ENCODE data around the gene MGST2. TPM values are rescaled to one million over a fixed set of nuclear protein-coding genes. Genes with fewer than 3 reads are reported as not detected.
A peak's percentile ranks its signal among the peaks of the same experiment; 100 is the strongest.

The MGST2 gene
- polyA plus RNA-seq, 10 donors = 41.9 to 55.5 (median 48.9) TPM

GRCh38 chr4:139668658-139669201 is 3.1 kb downstream of the MGST2 start:
- DNase-seq = no peak

- DNase-seq = no peak
Observed at GRCh38 chr4:139669335-139669734, 3.7 kb downstream of the MGST2 start.

DNA sequence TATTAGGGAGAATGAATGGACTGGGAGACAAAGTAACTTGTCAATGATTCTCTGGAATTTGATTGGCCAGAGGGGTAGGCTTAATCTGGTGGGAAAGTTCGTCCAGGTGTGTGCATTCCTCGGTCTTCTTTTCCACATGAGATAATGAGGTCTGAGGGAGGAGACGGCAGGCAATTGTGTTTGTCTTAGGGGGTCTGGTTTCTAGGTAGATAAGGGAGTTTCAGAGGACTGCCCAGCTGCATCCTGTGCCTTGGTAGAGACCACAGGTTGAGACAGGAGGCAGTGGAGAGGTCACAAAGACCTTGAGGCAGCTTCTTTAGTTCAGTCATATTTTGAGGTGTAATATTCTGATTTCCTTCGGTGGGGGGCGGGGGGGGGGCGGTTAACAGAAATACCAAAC is 4.3 kb downstream of the MGST2 start:
- DNase-seq = no peak

GRCh38 chr4:139670775-139671174 is 5.2 kb downstream of the MGST2 start:
- no peak for DNase-seq

- DNase-seq = no peak
Observed at GRCh38 chr4:139672215-139672614, 6.6 kb downstream of the MGST2 start.

DNA sequence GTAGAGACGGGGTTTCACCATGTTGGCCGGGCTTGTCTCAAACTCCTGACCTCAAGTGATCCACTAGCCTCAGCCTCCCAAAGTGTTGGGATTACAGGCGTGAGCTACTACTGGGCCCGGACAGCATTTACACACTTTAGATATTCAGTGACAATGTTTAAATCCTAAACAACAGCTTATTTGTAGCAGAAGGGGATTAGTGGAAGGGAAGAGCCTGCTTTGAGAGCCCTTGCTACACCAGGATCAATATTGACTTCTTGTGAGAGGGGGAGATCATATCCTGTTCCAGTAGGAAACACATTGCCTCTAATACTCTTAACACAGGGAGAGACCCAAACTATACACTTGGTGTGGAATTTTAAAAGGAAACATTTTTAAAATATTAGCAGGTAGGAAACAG is 7.1 kb downstream of the MGST2 start:
- no peak for DNase-seq

DNA sequence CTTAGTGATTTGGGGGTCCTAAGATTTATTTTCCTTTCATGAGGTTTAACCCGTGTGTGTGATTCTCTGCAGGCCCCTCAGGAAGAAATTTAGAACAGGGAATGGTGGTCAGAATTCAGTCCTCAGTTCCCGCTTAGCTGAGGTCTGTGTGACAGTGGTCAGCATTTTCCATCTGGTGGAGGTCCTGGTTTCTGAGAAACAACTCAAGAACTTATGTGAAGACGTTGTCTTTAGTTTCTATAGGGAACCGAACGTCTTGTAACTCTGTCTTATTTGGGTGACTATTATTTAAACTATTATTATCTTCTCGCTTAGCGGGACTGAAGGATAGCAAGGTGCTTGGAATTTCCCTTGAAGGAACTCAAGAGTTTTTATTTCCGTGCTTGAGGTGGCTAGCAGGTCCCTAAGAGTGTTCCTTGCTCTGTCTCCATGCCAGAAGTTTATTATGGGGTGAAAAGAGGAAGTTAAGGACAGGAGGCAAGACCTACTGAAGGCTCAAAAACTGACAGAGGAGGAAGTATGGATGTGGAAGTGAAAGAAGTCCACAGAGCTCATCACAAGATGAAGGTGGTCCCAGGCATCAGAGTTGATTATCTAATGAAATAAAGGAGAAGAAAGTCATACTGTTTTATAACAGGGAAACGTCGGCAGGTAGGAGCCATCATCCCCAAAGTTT is 9.4 kb downstream of the MGST2 start:
- peak in 1 of 3 donors; percentile 40 for DNase-seq

GRCh38 chr4:139675651-139676050 is 10.0 kb downstream of the MGST2 start:
- DNase-seq = no peak

DNA sequence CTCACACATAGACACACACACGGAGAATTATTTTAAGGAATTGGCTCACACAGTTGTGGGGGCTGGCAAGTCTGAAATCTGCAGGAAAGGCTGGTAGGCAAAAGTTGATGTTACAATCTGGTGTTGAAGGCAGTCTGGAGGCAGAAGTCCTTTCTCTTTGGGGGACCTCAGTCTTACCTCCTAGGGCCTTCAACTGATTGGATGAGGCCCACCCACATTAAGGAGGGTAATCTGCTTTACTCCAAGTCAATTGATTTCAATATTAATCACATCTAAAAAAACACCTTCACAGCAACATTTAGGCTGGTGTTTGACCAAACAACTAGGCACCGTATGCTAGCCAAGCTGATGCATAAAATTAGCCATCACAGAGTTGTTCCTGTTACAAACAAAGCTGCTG is 10.7 kb downstream of the MGST2 start:
- DNase-seq = no peak

DNA sequence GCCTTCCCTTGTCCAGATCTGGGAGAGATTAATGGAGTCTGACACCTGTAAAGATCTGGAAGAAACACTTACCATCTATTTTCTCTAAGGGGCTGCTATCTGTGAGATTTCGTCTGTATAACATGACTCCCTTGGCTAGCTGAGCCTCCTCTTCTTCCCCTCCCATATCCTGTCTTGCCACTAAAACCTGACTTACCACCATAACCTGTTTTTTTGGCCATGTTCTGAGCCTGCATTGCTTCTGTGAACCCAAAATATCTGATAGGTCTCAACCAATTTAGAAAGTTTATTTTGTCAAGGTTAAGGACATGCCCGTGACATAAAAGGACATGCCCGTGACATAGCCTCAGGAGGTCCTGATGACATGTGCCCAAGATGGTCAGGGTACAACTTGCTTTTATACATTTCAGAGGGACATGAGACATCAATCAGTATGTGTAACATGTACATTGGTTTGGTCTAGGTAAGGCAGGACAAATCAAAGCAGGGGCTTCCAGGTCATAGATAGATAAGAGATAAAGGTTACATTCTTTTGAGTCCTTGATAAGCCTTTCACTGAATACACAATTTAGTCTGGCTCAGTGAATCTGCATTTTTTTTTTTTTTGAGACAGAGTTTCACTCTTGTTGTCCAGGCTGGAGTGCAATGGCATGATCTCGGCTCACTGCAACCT is 11.4 kb downstream of the MGST2 start:
- DNase-seq = no peak

- no peak for DNase-seq
Observed at GRCh38 chr4:139682309-139682708, 16.7 kb downstream of the MGST2 start.

GRCh38 chr4:139682741-139683151 is 17.1 kb downstream of the MGST2 start:
- DNase-seq = no peak

GRCh38 chr4:139684351-139684750 is 18.7 kb downstream of the MGST2 start:
- no peak for DNase-seq

DNA sequence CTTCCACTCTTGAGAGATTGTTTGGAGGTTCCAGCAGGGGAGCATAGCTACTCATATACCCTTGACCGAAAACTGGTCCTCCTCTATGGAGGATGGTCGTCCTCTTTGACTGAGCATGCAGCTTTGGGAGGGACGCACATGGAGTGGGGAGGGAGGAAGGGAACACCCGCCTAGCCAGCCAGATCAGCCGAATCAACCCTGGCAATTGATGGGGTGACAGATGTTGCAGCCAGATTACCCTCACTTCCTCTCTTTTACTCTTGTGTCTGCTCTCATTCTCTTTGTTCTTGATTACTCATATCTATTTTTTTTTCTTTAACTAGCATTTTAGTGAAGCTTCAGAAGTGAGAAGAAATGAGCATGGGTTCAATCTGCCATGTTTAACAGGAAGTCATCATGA is 19.6 kb downstream of the MGST2 start:
- DNase-seq = no peak

DNA sequence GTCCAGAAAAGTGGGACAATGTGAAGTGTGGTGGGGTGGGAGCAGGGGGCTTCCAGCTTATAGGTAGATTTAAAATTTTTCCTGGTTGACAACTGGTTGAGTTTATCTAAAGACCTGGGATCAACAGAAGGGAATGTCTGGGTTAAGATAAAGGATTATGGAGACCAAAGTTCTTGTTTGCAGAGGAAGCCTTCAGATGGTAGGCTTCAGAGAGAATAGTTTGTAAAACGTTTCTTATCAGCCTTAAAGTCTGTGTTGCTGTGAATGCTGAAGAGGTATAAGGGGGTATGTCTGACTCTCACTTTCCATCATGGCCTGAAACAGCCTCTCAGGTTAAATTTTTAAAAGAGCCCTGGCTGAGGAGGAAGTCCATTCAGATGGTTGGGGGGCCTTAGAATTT is 20.5 kb downstream of the MGST2 start:
- no peak for DNase-seq

DNA sequence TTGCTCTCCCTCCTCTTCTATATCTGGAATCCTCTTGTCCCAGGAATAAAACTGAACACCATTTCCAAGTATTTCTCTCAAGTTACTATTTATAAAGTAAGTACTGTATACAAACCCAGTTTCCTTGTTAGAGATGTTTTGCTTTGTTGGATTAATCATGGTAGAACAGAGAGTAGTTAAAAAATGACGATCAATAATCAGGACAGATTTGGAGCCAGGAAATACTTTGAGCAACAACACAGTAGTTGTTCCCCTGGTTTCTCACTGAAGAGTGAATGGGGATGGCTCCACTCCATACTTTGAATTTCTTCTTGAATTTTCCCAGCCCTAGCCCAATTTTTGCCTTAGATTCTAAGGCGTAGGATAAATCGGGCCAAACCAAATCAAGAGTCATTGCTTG is 21.4 kb downstream of the MGST2 start:
- DNase-seq = no peak

DNA sequence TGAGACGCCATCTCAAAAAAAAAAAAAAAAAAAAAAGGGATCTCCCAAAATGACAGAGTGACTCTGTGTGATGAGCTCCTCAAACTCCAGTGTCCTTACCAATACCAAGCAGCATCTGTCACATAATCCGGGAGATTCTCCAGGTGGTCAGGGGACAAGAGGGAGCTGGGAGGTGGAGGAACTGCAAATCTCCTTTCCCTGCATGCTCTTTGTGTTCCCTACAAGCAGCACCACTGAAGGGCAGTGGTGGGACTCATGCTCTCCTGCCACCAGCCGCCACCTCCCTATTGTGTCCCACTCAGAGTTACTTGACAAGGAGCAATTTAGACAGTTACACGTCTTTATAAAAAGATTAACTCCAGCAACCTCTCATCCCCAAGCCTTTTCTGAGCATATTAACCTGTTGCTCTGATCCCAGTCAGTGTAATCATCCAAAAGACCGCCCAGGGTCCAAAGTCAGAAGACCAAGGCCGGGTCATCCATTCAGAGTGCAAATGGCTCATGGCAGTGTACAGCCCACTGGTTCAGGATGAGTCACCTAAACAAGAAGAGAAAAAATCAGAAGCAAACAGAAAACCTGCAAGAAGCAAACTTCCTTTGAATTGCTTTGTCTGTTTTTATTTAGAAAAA is 23.6 kb downstream of the MGST2 start:
- DNase-seq = no peak

- no peak for DNase-seq
Observed at GRCh38 chr4:139690419-139690818, 24.8 kb downstream of the MGST2 start.

DNA sequence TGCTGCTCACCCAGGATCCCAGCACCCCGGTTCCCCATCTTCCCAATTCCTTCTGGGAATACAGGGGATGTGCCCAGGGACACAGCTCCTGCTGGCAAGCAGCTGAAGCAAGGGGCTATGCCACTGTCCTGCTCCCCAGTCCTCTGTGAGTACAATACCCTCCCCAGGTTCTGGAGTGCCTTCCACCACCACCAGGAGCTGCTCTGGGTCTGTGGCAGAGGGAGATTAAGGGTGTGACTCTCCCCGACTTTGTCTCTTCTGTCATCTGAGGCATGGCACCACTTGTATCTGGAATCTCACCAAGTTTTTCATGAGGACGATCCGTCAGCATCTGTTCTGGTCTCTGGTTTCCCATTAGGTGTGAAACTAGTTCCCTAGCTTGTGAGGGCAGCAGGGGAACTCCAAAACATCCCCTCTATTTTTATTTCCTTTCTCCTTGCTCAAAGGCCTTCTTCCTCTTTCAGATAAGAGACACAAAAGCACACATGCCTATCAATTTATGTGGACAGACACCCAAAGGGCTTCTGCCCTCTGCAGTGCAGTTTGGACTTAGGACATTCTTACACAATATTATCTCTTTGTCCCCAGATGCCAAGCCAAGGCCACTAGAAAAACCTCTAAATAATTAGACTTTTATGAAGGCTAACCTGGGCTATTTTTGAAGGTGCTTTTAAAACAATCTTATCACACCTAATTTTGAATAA is 26.8 kb downstream of the MGST2 start:
- peak; percentile 15 to 33 (median 26) for DNase-seq

DNA sequence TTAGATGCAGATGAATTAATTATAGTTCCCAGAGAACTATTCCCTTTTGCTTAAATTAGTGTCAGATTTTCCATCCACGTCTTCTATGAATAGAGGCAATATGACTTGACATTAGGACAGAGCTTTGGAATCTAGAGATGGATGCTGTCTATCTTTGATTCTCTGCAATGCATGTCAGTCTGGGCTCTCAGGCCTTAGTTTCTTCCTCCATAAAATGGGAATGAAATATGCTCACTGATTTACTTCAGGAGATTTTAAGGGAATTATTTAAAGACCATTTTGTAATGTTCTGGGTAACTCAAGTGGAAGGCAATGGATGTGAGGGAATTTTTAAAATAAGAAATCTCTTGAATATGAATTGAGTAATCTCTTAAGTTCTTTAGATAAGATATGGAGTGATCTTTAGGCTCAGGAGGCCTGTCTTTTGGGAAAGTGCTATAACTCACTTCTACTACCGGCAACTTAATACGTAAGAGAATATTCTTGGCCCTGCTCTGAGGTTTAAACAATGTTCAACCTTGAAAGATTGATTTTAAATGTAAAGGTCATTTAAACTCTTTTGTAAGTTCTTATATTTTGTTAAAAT is 29.0 kb downstream of the MGST2 start:
- DNase-seq = no peak

- no peak for DNase-seq
Observed at GRCh38 chr4:139696491-139696890, 30.9 kb downstream of the MGST2 start.

Measured in muscle of back (tissue), 11 donors.